Measurements from ENCODE around the gene STK32B.

The STK32B gene

GRCh38 chr4:5112333-5113095 lies 61.2 kb downstream of the STK32B start:
- Mint-ChIP-seq H3K9me3 (no peaks in the 10 kb centered on the region), H3K4me3 (no peak overlapping the region), H3K27me3 (ENCODE audit: low read depth, poor library complexity) (peaks cover 15% of the 10 kb centered on the region), H3K4me1 (no peaks in the 10 kb centered on the region), H3K27ac (no peak overlapping the region), H3K36me3 (ENCODE audit: low read depth) (no peaks in the 10 kb centered on the region)
- no peak for DNase-seq
- TF ChIP-seq CTCF (IDR thresholded peaks at IDR 0.05), result no peak

- H3K27me3 Mint-ChIP-seq (ENCODE audit: low read depth, poor library complexity), result peaks cover 15% of the 10 kb centered on the region
- H3K4me1 Mint-ChIP-seq, result no peaks in the 10 kb centered on the region
- TF ChIP-seq CTCF (IDR thresholded peaks at IDR 0.05), result no peak
- DNase-seq, result no peak
- no peaks in the 10 kb centered on the region for H3K9me3 Mint-ChIP-seq
- H3K27ac Mint-ChIP-seq, result no peak overlapping the region
- H3K4me3 Mint-ChIP-seq, result no peak overlapping the region
- H3K36me3 Mint-ChIP-seq (ENCODE audit: low read depth), result no peaks in the 10 kb centered on the region
Measured at GRCh38 chr4:5114950-5115349, 63.7 kb downstream of the STK32B start.

- Mint-ChIP-seq H3K4me3 (no peak overlapping the region), H3K27me3 (ENCODE audit: low read depth, poor library complexity) (peaks cover 11% of the 10 kb centered on the region), H3K36me3 (ENCODE audit: low read depth) (no peaks in the 10 kb centered on the region), H3K9me3 (no peaks in the 10 kb centered on the region), H3K27ac (no peak overlapping the region), H3K4me1 (no peaks in the 10 kb centered on the region)
- no peak for TF ChIP-seq CTCF (IDR thresholded peaks at IDR 0.05)
- DNase-seq, result no peak
Measured at GRCh38 chr4:5118091-5118786, 67.0 kb downstream of the STK32B start.

- no peak overlapping the region for H3K4me3 Mint-ChIP-seq
- H3K4me1 Mint-ChIP-seq, result no peaks in the 10 kb centered on the region
- no peak overlapping the region for H3K27ac Mint-ChIP-seq
- no peak for TF ChIP-seq CTCF (IDR thresholded peaks at IDR 0.05)
- no peaks in the 10 kb centered on the region for H3K9me3 Mint-ChIP-seq
- no peak for DNase-seq
- peaks cover 12% of the 10 kb centered on the region for H3K27me3 Mint-ChIP-seq (ENCODE audit: low read depth, poor library complexity)
- no peaks in the 10 kb centered on the region for H3K36me3 Mint-ChIP-seq (ENCODE audit: low read depth)
Measured at GRCh38 chr4:5118994-5119835, 67.9 kb downstream of the STK32B start.

GRCh38 chr4:5120067-5120466 lies 68.8 kb downstream of the STK32B start:
- Mint-ChIP-seq H3K27ac (no peak overlapping the region), H3K27me3 (ENCODE audit: low read depth, poor library complexity) (peaks cover 16% of the 10 kb centered on the region), H3K36me3 (ENCODE audit: low read depth) (no peaks in the 10 kb centered on the region), H3K9me3 (no peaks in the 10 kb centered on the region), H3K4me1 (no peaks in the 10 kb centered on the region), H3K4me3 (no peak overlapping the region)
- TF ChIP-seq CTCF (IDR thresholded peaks at IDR 0.05), result no peak
- DNase-seq, result no peak

All from nephron progenitor cell (in vitro differentiated cells).